Cardiac fibroblast (primary cell): Measurements from ENCODE around the gene STARD13.

Source experiments
- DNase-seq, 2 donors: peaks; one replicate each; pipeline versions ENCODE4 v3.0.0 to v3.0.0-alpha.2; 2010; ENCODE audit warnings: low read depth in 2 of 2
- H3K4me3 ChIP-seq, 2 donors: replicated peaks in 1 of 2; 1 replicate in 1 of 2; 2 replicates in 1 of 2; pipeline ENCODE4 v1.5.1; 2011; ENCODE audit warnings: low read depth in 2 of 2, low read length in 2 of 2, mild to moderate bottlenecking in 2 of 2, moderate library complexity in 1 of 2
- TF ChIP-seq, protein P1 (sequence below): IDR thresholded peaks from one replicate; pipeline ENCODE4 v1.5.1; 2011; ENCODE audit warnings: low read depth, mild to moderate bottlenecking, low read length, inconsistent platforms

The STARD13 gene

DNA sequence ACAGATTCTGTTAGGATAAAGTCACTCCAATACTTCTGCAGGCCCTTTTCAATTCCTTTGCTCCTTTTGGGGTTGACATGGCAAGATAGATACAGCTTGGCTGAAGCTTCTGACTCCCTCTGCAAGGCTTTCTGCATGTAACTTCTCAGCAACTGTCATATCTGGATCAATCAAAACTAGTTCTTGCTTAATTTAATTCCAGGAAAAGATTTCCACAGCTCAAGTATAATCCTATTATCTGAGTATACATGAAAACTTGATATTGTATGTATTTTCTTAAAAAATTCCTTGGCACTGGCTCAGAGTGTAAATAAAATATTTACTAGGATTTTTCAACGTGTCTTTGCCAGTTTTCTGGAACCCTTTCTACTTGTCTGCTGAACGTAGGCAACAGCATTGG lies 109.6 kb downstream of the STARD13 start:
- H3K4me3 ChIP-seq, result no peak overlapping the region
- TF ChIP-seq, protein P1, sequence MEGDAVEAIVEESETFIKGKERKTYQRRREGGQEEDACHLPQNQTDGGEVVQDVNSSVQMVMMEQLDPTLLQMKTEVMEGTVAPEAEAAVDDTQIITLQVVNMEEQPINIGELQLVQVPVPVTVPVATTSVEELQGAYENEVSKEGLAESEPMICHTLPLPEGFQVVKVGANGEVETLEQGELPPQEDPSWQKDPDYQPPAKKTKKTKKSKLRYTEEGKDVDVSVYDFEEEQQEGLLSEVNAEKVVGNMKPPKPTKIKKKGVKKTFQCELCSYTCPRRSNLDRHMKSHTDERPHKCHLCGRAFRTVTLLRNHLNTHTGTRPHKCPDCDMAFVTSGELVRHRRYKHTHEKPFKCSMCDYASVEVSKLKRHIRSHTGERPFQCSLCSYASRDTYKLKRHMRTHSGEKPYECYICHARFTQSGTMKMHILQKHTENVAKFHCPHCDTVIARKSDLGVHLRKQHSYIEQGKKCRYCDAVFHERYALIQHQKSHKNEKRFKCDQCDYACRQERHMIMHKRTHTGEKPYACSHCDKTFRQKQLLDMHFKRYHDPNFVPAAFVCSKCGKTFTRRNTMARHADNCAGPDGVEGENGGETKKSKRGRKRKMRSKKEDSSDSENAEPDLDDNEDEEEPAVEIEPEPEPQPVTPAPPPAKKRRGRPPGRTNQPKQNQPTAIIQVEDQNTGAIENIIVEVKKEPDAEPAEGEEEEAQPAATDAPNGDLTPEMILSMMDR, result no peak
- peak in 1 of 2 donors; percentile 42 for DNase-seq

DNA sequence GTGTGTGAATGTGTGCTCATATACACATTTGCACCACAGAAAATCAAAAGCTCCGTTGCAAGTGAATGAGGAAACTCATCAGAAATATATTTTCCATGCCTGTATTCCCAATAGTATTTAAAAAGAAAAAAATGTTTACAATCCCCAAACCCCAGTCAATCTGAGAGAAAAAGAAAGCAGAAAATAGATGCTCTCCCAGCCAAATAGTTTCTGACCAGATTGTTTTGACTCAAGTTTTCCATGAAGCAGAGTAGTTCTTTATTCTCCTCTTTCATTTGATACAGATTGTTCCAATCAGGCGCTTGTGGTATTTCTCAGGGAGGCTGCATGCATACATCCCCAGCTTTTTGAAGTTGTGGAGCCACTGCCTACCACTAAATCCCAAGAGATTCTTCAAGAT lies 110.6 kb downstream of the STARD13 start:
- DNase-seq, result peak; percentile 45 to 48
- TF ChIP-seq, protein P1, result no peak
- no peak overlapping the region for H3K4me3 ChIP-seq

DNA sequence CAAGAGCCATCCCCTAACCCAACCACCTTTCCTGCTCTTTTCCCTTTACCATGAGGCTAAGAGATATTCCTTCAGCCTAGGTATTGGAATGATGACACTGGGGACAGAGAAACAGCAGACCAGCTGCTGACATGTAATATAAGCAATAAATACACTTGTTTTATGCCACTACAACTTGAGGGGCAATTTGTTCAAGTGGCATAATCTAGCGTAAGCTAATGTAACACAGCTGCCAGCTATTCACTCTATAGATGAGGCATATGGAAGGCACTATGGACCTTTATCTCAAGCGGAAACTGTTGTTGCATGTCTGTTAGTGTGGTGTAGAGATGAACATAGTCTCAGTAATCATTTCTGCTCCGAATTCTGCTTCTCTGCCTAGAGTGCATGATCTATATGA lies 111.1 kb downstream of the STARD13 start:
- TF ChIP-seq, protein P1, result no peak
- no peak overlapping the region for H3K4me3 ChIP-seq
- no peak for DNase-seq

DNA sequence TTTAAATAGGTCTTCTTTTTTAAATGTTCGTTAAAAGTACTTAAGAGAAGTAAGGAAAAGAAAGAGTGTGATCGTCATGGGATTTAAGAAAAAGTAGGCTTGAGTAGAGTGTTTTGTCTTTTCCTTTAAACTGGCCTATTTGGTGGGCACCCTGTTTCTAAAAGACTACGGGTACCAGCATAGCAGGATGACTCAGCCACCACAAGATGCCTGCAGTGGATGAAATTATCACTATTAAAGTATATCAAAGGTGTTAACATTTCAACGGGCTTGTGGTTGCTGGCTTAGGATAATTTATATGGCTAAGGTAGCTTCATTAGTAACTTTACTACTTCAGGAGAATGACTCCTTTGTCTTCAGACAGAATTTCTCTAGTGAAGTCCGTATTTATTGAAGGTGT lies 112.6 kb downstream of the STARD13 start:
- TF ChIP-seq, protein P1, result no peak
- H3K4me3 ChIP-seq, result no peak overlapping the region
- no peak for DNase-seq

DNA sequence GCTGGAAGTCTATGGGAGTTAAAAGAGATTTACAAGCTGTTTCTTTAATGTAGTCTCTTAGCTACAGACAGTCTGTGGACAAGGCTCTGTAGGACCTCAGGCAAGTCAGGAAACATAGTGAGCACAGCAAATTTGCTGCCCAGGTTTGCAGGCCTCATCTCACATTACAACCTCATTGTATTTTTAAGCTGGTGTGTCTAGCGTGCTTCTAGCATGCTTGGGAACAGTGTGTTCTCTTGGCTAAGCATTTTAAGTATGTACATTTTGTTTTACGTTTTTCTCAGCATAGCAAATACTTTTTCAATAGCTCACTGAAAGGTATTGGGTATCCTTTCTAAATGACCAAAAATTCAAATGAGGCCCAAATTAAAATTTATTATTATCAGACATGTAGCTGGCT lies 113.2 kb downstream of the STARD13 start:
- TF ChIP-seq, protein P1, result no peak
- peak in 1 of 2 donors; percentile 89 for DNase-seq
- no peak overlapping the region for H3K4me3 ChIP-seq

DNA sequence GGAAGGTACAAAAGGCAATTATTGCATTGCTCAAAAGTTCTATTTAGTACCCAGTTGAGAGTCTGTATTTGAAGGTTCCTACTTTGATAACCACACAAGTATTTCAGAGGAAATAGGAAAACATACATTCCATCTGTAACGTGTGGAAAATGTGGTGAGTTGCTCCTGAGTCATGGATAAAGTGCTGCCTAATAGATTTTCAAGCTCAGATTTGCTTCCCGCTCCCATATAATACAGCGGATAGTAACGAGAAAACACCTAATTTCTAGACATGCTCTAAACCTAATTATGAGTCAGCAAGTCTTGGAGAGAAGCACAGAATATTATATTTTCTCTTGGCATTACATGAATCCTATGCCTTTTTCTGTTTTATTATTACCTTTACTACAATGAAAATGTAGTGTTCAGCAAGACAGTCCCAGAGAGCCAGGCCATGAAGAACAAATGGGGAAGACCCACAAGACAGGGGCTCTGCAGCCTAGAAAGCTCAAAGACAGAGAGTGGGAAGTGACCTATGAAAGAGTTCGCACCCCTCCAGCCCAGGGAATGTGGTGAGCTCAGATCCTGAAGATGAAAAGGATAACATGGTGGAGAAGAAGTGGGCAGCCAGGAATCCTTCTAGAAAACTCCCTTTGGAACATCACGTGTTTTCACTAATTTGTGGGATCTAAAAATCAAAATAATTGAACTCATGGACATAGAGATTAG lies 116.1 kb downstream of the STARD13 start:
- H3K4me3 ChIP-seq, result no peak overlapping the region
- TF ChIP-seq, protein P1, result no peak
- peak; percentile 73 to 92 for DNase-seq
